GM12878 (cell line): ENCODE data around the gene ASZ1. TPM values are rescaled to one million over a fixed set of nuclear protein-coding genes. Genes with fewer than 3 reads are reported as not detected.

Source experiments
- ATAC-seq: fragments of 200-7000 bp; cut with Tn5 transposase; 3 replicates; pipeline ENCODE4 v1.9.1; 2020; ENCODE audit warnings: mild to moderate bottlenecking, moderate library complexity
- BruUV-seq: library from RNA; stranded (reverse); fragments of 400-500 nt; replicated peaks from 2 replicates; lab custom pipeline; 2021; lab: Mats Ljungman, UMichigan
- CTCF ChIA-PET: fragments of 300-600 bp; sonication (Branson Sonifier 250); formaldehyde crosslinking; extraction: SDS; loops from one replicate; lab custom pipeline; 2021; ENCODE audit warnings: inconsistent platforms; lab: Yijun Ruan, JAX
- POLR2A ChIA-PET: fragments of 350-600 bp; formaldehyde crosslinking; extraction: SDS; loops from one replicate; lab custom pipeline; 2021; ENCODE audit warnings: inconsistent platforms; lab: Charles Lee
- RAD21 ChIA-PET: fragments of 300-600 bp; sonication (Branson Sonifier 250); formaldehyde crosslinking; loops from one replicate; lab custom pipeline; 2023; ENCODE audit warnings: antibody characterized with exemption; ENCODE audit not compliant: unreplicated experiment; lab: Charles Lee
- SMC1A ChIA-PET: fragments of 300-600 bp; sonication (Branson Sonifier 250); formaldehyde crosslinking; loops from one replicate; lab custom pipeline; 2023; ENCODE audit not compliant: unreplicated experiment, uncharacterized antibody; lab: Charles Lee
- DNase-seq: peaks from one replicate; pipeline ENCODE4 v3.0.0-alpha.2; 2011; ENCODE audit warnings: low read depth, low spot score
- FAIRE-seq: peaks from 3 replicates; lab custom pipeline; 2011; peaks lifted over from hg19 to GRCh38; lab: Jason Lieb, UNC
- H2AFZ ChIP-seq: 2 replicates; pipeline ENCODE4 v1.6.0; 2011; ENCODE audit warnings: low read depth, low read length, control low read depth; ENCODE audit not compliant: control insufficient read depth
- H3K27ac ChIP-seq: 2 replicates; pipeline ENCODE4 v1.5.1; 2011; ENCODE audit warnings: control low read depth; ENCODE audit not compliant: control insufficient read depth, insufficient read depth
- H3K27me3 ChIP-seq, 2 experiments: replicated peaks in 1 of 2; 2 replicates each; pipeline versions ENCODE4 v1.6.0 to v1.6.1; 2011; ENCODE audit warnings: low read length in 1 of 2; ENCODE audit not compliant: control insufficient read depth in 2 of 2, insufficient read depth in 2 of 2
- H3K36me3 ChIP-seq, 2 experiments: 2 replicates each; pipeline ENCODE4 v1.5.1; 2011; ENCODE audit warnings: low read length in 1 of 2; ENCODE audit not compliant: control insufficient read depth in 2 of 2, insufficient read depth in 2 of 2
- H3K4me1 ChIP-seq: 2 replicates; pipeline ENCODE4 v1.6.1; 2011; ENCODE audit warnings: mild to moderate bottlenecking, low read length, moderate library complexity, mixed read lengths; ENCODE audit not compliant: control insufficient read depth, insufficient read depth
- H3K4me2 ChIP-seq: 2 replicates; pipeline ENCODE4 v1.6.0; 2011; ENCODE audit warnings: control low read depth; ENCODE audit not compliant: control insufficient read depth, insufficient read depth
- H3K4me3 ChIP-seq: fragments of 200-600 bp; sonication (generic); 2 replicates; pipeline ENCODE4 v1.5.1; 2016
- H3K79me2 ChIP-seq: 2 replicates; pipeline ENCODE4 v1.6.0; 2011; ENCODE audit warnings: low read length; ENCODE audit not compliant: control insufficient read depth, insufficient read depth
- H3K9ac ChIP-seq: 2 replicates; pipeline ENCODE4 v1.8.0; 2011; ENCODE audit warnings: low read length, control low read depth, mixed read lengths; ENCODE audit not compliant: control insufficient read depth, insufficient read depth
- H3K9me3 ChIP-seq: replicated peaks from 3 replicates; pipeline ENCODE4 v1.5.1; 2011; ENCODE audit warnings: mild to moderate bottlenecking, low read length; ENCODE audit not compliant: control insufficient read depth, insufficient read depth
- H4K20me1 ChIP-seq: 2 replicates; pipeline ENCODE4 v1.6.0; 2011; ENCODE audit not compliant: control insufficient read depth, insufficient read depth
- CBFB ChIP-seq: IDR thresholded peaks from 2 replicates; pipeline ENCODE4 v1.6.1; 2016; ENCODE audit warnings: antibody characterized with exemption, low read depth
- EGR1 ChIP-seq, 2 experiments: IDR thresholded peaks; 1 replicate in 1 of 2; 2 replicates in 1 of 2; pipeline ENCODE4 v1.6.1; 2011 to 2012; ENCODE audit warnings: low read depth in 2 of 2, low read length in 2 of 2, borderline replicate concordance in 1 of 2, mild to moderate bottlenecking in 1 of 2, moderate library complexity in 1 of 2
- IKZF2 ChIP-seq, 2 experiments: fragments of 450-650 bp; IDR thresholded peaks; 2 replicates each; pipeline ENCODE4 v1.6.1; 2017; ENCODE audit warnings: mild to moderate bottlenecking in 2 of 2, moderate library complexity in 2 of 2
- JUNB ChIP-seq: IDR thresholded peaks from 2 replicates; pipeline ENCODE4 v1.6.1; 2016; ENCODE audit warnings: antibody characterized with exemption, mild to moderate bottlenecking
- KDM1A ChIP-seq: fragments of 200-600 bp; sonication (generic); IDR thresholded peaks from 2 replicates; pipeline ENCODE4 v1.6.1; 2016; ENCODE audit warnings: borderline replicate concordance
- MTA2 ChIP-seq: fragments of 450-650 bp; IDR thresholded peaks from 2 replicates; pipeline ENCODE4 v1.6.1; 2016; ENCODE audit warnings: low read depth, mild to moderate bottlenecking, moderate library complexity
- MYB ChIP-seq: fragments of 150-350 bp; IDR thresholded peaks from 2 replicates; pipeline ENCODE4 v1.6.1; 2014; ENCODE audit warnings: mild to moderate bottlenecking, low read depth, low read length, borderline replicate concordance
- NBN ChIP-seq: fragments of 450-650 bp; IDR thresholded peaks from 2 replicates; pipeline ENCODE4 v1.6.1; 2016
- NFYA ChIP-seq: IDR thresholded peaks from 2 replicates; pipeline ENCODE4 v1.6.1; 2011; ENCODE audit warnings: low read depth, mild to moderate bottlenecking, low read length, improper control_type of control experiment, borderline replicate concordance
- PML ChIP-seq: IDR thresholded peaks from 2 replicates; pipeline ENCODE4 v1.6.1; 2012; ENCODE audit warnings: low read length, inconsistent platforms
- RCOR1 ChIP-seq: conservative IDR thresholded peaks from 2 replicates; pipeline ENCODE4 v1.6.1; 2012; ENCODE audit warnings: low read depth, low read length, improper control_type of control experiment
- SUPT20H ChIP-seq: IDR thresholded peaks from 2 replicates; pipeline ENCODE4 v1.6.1; 2011; ENCODE audit warnings: low read depth, mild to moderate bottlenecking, low read length, moderate library complexity, borderline replicate concordance; ENCODE audit not compliant: control insufficient read depth
- SUZ12 ChIP-seq: fragments of 200-600 bp; sonication (generic); IDR thresholded peaks from one replicate; pipeline ENCODE4 v1.6.1; 2018; ENCODE audit warnings: antibody characterized with exemption, mild to moderate bottlenecking; ENCODE audit not compliant: unreplicated experiment
- TBL1XR1 ChIP-seq: IDR thresholded peaks from 2 replicates; pipeline ENCODE4 v1.6.1; 2012; ENCODE audit warnings: low read depth, low read length, improper control_type of control experiment
- YBX1 ChIP-seq: fragments of 450-650 bp; IDR thresholded peaks from 2 replicates; pipeline ENCODE4 v1.6.1; 2016; ENCODE audit warnings: antibody characterized with exemption
- ZNF24 ChIP-seq: fragments of 450-650 bp; IDR thresholded peaks from 2 replicates; pipeline ENCODE4 v1.6.1; 2017; ENCODE audit warnings: antibody characterized with exemption, mild to moderate bottlenecking
- ZNF622 ChIP-seq: fragments of 450-650 bp; IDR thresholded peaks from 2 replicates; pipeline ENCODE4 v1.6.1; 2017; ENCODE audit warnings: mild to moderate bottlenecking, inconsistent platforms
- WGBS: methylation state at CpG from one replicate; pipeline ENCODE4 v1.1.6; 2016; ENCODE audit warnings: low lambda C conversion rate; ENCODE audit not compliant: insufficient replicate concordance, insufficient coverage; ENCODE audit errors: missing lambda C conversion rate; 5-methylcytosine and 5-hydroxymethylcytosine counted together
- in situ Hi-C: fragments of 300-500 bp; cut with MboI; formaldehyde crosslinking; loops from 9 replicates; pipeline ENCODE4 v1.14.3; 2018; ENCODE audit warnings: mixed read lengths
- intact Hi-C: fragments of 100-400 bp; cut with micrococcal nuclease; formaldehyde crosslinking; loops from one replicate; pipeline ENCODE4 v1.14.2; 2022; ENCODE audit not compliant: unreplicated experiment
- polyA plus RNA-seq, 11 experiments: library from polyadenylated mRNA; depleted of rRNA in 4 of 11; unstranded in 6 of 11; stranded (reverse) in 5 of 11; fragments of >200 nt; fragmentation: Nextera tagmentation in 4 of 11; fragmentation: Illumina TruSeq in 1 of 11; extraction: Ambion mirVana in 4 of 11; extraction: Trizol in 1 of 11; gene quantifications; 1 replicate in 1 of 11; 2 replicates in 10 of 11; pipeline versions ENCODE4 v1.2.1 to v1.2.3, GENCODE V29; 2011 to 2016; ENCODE audit warnings: inconsistent platforms in 2 of 11, missing spikeins in 2 of 11, low read depth in 1 of 11
- total RNA-seq, 4 experiments: library from RNA; depleted of rRNA in 3 of 4; stranded (reverse); fragments of >200 nt in 3 of 4; fragmentation: Illumina TruSeq in 1 of 4; extraction: Trizol in 1 of 4; gene quantifications; 2 replicates each; pipeline versions ENCODE4 v1.2.1 to v1.2.3, GENCODE V29; 2013 to 2021
- TF ChIP-seq, protein P1 (sequence below): fragments of 150-350 bp; IDR thresholded peaks from 2 replicates; pipeline ENCODE4 v1.6.1; 2014; ENCODE audit warnings: mild to moderate bottlenecking, low read depth, low read length
- TF ChIP-seq, protein P2 (sequence below): fragments of 450-650 bp; IDR thresholded peaks from 2 replicates; pipeline ENCODE4 v1.6.1; 2017; ENCODE audit warnings: mild to moderate bottlenecking, moderate library complexity
- TF ChIP-seq, protein P3 (sequence below): IDR thresholded peaks from 2 replicates; pipeline ENCODE4 v1.6.1; 2012; ENCODE audit warnings: low read depth, low read length, improper control_type of control experiment

Gene ASZ1
- total and polyA plus RNA-seq, 10 of the 15 experiments (the other 5 are each of a cell fraction or from before 2014, with no cell fraction given) = 0.04 to 0.09 (median 0.06) TPM; not detected in 5

DNA sequence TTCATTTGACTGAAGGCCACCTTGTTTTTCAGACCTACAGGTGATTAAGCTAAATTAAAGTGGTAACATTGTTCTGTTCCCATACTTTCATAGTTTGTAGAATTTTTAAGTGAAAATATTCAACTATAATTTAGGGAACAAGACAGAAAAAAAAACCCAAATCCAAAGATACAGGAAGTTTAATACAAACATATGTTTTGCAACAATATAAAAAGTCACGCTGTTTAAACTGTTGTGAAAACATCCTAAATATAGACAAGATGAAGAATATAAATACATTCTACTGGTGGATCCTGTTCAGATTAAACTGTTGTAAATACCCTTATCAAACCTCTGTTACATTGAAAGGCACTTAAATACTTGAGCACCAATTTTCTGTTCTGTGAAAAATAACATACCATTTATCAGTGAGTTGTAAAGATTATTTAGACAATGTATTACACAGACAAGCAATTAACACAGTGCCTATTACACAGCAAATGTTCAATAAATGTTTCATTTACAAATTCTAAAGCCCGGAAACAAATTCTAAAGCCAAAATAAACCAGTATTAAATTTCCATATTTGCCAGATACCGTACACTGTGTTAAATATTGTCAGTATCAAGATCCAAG, 14.2 kb downstream of the ASZ1 start:
- TF ChIP-seq EGR1 (IDR thresholded peaks at IDR 0.05; ENCODE audit: borderline replicate concordance in 1 of 2, low read depth in 2 of 2, low read length in 2 of 2) = no peak
- no peak for TF ChIP-seq SUZ12
- no peak for TF ChIP-seq IKZF2 (IDR thresholded peaks at IDR 0.05)
- TF ChIP-seq JUNB = no peak
- TF ChIP-seq, protein P1, sequence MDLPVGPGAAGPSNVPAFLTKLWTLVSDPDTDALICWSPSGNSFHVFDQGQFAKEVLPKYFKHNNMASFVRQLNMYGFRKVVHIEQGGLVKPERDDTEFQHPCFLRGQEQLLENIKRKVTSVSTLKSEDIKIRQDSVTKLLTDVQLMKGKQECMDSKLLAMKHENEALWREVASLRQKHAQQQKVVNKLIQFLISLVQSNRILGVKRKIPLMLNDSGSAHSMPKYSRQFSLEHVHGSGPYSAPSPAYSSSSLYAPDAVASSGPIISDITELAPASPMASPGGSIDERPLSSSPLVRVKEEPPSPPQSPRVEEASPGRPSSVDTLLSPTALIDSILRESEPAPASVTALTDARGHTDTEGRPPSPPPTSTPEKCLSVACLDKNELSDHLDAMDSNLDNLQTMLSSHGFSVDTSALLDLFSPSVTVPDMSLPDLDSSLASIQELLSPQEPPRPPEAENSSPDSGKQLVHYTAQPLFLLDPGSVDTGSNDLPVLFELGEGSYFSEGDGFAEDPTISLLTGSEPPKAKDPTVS = no peak
- no peak for TF ChIP-seq MYB
- TF ChIP-seq, protein P2, sequence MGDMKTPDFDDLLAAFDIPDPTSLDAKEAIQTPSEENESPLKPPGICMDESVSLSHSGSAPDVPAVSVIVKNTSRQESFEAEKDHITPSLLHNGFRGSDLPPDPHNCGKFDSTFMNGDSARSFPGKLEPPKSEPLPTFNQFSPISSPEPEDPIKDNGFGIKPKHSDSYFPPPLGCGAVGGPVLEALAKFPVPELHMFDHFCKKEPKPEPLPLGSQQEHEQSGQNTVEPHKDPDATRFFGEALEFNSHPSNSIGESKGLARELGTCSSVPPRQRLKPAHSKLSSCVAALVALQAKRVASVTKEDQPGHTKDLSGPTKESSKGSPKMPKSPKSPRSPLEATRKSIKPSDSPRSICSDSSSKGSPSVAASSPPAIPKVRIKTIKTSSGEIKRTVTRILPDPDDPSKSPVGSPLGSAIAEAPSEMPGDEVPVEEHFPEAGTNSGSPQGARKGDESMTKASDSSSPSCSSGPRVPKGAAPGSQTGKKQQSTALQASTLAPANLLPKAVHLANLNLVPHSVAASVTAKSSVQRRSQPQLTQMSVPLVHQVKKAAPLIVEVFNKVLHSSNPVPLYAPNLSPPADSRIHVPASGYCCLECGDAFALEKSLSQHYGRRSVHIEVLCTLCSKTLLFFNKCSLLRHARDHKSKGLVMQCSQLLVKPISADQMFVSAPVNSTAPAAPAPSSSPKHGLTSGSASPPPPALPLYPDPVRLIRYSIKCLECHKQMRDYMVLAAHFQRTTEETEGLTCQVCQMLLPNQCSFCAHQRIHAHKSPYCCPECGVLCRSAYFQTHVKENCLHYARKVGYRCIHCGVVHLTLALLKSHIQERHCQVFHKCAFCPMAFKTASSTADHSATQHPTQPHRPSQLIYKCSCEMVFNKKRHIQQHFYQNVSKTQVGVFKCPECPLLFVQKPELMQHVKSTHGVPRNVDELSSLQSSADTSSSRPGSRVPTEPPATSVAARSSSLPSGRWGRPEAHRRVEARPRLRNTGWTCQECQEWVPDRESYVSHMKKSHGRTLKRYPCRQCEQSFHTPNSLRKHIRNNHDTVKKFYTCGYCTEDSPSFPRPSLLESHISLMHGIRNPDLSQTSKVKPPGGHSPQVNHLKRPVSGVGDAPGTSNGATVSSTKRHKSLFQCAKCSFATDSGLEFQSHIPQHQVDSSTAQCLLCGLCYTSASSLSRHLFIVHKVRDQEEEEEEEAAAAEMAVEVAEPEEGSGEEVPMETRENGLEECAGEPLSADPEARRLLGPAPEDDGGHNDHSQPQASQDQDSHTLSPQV = no peak
- TF ChIP-seq SUPT20H = no peak
- no peak for TF ChIP-seq TBL1XR1
- no peak for TF ChIP-seq KDM1A
- TF ChIP-seq ZNF622 = no peak
- TF ChIP-seq PML = no peak
- no peak for TF ChIP-seq RCOR1
- TF ChIP-seq NBN = no peak
- TF ChIP-seq YBX1 = no peak
- TF ChIP-seq ZNF24 = no peak
- TF ChIP-seq, protein P3, sequence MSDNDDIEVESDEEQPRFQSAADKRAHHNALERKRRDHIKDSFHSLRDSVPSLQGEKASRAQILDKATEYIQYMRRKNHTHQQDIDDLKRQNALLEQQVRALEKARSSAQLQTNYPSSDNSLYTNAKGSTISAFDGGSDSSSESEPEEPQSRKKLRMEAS = no peak
- no peak for TF ChIP-seq NFYA
- no peak for TF ChIP-seq CBFB
- no peak for TF ChIP-seq MTA2
- WGBS = 74% methylated on average over 3 of the region's 3 CpGs
- H2AFZ ChIP-seq = no peak overlapping the region
- SMC1A ChIA-PET = interaction anchor here (0.6 to 2.8 kb wide), 3 partner anchors 13 to 318 kb away, joined by 3 to 23 read pairs (median 4); no protein-coding TSS in a partner anchor
- H3K36me3 ChIP-seq = no peaks in the 10 kb centered on the region
- POLR2A ChIA-PET = no interaction called here
- FAIRE-seq (no peak), ATAC-seq (no peak), DNase-seq (no peak)
- no peaks in the 10 kb centered on the region for H3K9me3 ChIP-seq
- CTCF ChIA-PET = interaction anchor here (0.7 to 2.8 kb wide), 5 partner anchors 11 to 315 kb away, joined by 3 to 8 read pairs (median 3); no protein-coding TSS in a partner anchor
- H3K9ac ChIP-seq = no peak overlapping the region
- H3K27ac ChIP-seq = no peak overlapping the region
- no peaks in the 10 kb centered on the region for H3K79me2 ChIP-seq
- intact Hi-C loops (no loop called here), in situ Hi-C loops (no loop called here)
- no peaks in the 10 kb centered on the region for H4K20me1 ChIP-seq
- RAD21 ChIA-PET = no interaction called here
- no TSS peak for BruUV-seq
- H3K4me3 ChIP-seq = no peak overlapping the region
- H3K4me1 ChIP-seq = no peaks in the 10 kb centered on the region
- no peaks in the 10 kb centered on the region for H3K27me3 ChIP-seq
- H3K4me2 ChIP-seq = no peak overlapping the region
